Measurements from ENCODE around the gene PNPLA2.
A peak's percentile ranks its signal among the peaks of the same experiment; 100 is the strongest.

The PNPLA2 gene

DNA sequence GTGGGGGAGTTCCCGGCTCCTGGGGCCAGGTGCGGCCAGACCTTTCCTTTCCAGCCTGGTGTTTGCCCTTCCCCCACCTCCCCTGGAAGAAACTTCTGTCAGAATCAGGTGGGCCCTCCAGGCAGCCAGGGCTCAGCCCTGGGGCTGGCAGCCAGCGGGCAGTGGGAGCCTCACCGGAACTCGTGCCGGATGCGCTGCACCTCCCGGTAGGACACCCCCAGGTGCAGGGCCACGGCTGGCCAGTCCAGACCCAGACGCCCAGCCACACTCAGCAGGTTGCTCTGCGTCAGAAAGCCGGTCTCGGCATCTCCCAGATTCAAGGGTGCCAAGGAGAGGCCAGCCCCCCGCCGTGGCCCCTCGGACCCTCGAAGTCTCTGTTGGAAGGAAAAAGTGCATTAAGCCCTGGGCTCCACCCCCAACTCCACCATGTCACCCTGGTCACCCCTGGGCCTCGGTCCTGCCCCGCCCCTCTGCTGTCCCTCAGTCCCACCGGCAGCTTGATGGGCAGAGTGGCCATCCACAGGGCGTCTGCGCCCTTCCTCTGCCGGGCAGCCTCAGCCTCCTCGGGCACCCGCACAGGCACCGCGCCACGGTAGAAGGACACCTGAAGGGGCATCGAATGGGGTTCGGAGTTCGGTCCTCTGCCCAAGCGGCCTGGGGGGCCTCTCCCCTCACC, 18.9 kb upstream of the PNPLA2 start:
- no peak for DNase-seq

DNA sequence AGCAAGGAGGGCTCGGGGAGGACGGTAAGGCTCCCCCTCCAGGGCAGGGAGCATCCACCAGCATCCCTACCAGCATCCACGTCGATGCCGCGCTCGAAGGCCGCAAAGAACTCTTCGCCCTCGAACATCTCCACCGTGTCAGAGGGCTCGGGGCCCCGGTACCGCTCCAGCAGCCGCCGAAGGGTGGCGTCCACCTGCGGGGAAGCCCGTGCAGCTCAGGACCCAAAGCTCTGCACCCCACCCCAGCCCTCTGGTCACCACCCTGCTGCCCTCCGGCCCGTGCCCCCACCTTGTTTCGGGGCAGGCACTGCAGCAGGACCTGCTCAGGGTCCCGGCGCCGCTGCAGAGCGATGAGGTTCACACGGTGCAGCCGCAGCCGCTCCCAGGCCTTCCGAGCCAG, 18.2 kb upstream of the PNPLA2 start:
- no peak for DNase-seq

DNA sequence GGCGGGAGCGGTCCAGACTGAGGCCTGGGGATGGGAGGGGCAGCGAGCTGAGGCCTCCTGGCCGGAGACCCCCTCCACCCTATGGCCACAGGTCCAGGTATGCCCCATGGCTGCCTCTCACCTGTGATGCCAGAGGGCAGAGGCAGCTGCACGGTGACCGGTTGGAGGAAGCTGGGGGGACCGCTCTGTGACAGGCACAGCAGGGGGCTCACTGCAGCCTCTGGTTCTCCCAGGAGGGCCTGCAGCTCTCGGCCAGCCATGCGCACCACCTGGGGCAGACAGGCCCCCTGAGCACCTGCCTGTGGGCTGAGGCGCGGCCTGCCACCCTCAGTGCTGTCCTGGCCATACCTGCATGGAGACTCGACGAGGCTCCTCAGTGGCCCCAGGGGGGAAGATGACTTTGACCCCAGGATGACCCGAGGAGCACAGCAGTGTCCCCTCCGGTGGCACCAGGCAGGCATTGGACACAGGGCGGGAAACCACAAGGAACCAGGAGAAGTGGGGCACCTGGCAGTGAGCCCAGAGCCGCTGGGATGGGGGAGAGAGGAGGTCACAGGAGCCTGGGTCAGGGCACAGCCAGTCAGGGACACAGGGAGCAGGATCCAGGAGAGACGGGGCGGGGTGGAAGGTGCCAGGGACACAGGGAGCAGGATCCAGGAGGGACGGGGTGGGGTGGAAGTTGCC, 17.5 kb upstream of the PNPLA2 start:
- no peak for DNase-seq

DNA sequence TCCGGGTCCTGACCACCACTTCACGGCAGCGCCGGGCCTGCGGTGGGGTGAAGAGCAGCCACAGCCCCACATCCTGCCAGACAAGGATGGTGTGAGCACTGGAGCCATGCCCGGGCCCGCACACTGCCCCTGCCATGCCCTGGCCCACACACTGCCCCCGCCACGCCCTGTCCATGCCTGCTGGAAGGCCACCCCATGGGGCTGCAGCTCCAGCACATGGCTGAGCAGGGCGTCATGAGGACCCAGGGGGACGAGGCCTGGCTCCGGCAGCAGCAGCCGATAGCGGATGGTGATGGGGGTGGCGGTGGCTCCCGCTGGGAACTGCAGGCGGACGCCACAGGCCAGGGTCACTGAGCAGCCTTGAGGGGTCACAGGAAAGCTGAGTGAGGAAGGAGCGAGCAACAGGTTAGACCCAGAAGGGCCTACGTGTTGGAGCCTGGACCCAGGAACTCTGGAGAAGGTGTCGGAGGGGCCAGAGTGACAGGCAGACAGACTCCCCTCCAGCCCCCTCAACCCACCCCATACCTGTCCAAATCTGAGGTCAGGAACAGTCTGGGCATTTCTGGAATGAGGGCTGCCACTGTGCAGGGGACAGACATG, 16.6 kb upstream of the PNPLA2 start:
- no peak for DNase-seq

DNA sequence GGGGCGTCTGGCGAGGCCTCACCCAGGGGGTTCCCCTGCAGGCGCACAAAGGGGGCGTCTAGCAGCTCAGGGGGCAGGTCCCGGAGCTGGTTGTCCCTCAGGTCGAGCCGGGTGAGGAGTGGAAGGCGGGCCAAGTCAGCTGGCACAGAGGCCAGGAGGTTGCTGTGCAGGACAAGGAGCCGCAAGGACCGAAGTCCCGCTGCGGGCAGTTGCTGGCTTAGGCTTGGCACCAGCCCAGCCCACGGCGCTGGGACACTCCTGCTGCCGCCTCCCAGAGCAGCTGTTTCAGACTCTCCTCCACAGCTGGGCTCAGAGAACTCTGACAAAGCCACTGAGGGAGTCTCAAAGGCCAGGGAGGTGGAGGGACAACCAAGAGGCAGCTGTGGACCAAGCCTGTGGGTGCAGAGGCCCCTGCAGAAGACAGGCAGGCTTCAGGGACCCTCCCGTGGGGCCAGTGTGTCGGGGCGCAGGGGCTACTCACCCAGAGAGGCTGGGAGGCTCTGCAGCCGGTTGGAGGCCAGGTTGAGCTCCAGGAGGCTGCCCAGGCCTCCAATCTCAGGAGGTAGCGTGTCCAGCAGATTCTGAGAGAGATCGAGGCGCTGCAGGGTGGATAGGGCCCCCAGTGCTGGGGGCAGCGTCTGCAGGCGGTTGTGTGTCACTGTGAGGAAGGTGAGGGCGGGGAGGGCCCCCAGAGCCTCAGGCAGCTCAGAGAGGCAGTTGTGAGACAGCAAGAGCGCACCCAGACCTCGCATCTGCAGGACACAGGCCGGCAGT, 15.8 kb upstream of the PNPLA2 start:
- DNase-seq = no peak

DNA sequence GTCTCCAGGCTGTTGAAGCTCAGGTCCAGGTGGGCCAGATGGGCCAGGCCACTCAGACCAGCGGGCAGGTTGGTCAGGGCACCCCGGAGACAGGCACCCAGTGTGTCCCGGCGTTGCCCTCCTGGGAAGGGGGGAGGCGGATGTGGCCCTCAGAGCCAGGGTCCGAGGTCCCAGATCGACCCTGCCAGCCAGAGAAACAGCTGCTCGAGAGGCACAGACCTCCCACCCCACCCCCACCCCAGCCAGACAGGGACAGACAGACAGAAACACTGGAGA, 15.3 kb upstream of the PNPLA2 start:
- DNase-seq = no peak

DNA sequence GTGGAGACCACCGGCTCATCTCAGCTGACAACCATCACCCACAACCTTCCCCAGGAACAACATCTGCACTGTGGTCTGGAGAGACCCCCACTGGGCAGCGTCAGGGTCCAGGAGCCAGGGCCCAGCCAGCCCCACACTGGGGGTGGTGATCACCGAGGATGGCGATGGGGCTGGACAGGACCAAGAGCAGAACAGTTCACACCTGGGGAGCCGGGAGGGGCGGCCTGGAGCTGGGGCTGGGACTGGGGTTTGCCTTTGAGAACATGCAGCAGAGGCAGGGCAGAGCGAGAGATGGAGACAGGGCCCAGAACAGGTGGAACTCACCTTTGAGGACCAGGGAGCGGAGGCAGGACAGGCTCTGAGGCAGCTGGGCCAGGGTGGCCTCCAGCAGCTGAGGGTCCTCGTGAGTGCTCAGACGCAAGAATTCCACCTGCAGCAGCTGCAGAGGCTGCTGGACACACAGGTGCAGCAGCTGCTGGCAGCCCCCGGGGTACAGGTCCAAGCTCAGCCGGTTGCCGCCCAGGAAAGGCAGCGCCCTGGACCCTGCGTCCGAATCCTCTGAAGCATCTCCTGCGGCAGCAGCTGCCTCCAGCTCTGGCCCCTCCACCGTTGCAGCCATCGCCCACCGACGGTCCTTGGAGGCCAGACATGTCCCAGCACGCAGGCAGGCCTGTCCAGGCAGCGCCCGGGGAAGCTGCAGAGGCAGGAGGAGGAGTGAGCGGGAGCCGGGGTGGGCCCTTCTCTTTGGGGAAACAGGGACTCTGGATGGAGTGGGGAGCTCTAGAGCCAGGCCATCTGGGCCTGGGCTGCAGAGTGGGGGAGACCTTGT, 14.7 kb upstream of the PNPLA2 start:
- DNase-seq = no peak

DNA sequence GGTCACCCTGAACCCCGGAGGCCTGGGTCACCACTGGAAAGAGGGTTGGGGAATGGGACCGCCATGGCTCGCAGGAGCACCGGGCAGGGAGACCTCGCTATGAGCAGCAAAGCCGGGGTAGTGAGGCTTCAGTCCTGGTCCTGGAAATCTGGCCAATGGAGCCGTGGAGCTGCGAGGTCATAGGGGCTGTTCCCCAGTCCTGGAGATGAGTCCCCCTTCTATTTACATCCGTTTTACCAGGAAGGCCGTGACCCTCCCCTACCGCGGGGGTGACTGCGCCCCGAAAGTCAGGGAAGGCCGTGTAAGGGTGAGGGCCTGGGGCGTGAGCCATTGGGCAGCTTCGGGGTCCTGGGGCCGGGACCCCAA, 14.1 kb upstream of the PNPLA2 start:
- no peak for DNase-seq

DNA sequence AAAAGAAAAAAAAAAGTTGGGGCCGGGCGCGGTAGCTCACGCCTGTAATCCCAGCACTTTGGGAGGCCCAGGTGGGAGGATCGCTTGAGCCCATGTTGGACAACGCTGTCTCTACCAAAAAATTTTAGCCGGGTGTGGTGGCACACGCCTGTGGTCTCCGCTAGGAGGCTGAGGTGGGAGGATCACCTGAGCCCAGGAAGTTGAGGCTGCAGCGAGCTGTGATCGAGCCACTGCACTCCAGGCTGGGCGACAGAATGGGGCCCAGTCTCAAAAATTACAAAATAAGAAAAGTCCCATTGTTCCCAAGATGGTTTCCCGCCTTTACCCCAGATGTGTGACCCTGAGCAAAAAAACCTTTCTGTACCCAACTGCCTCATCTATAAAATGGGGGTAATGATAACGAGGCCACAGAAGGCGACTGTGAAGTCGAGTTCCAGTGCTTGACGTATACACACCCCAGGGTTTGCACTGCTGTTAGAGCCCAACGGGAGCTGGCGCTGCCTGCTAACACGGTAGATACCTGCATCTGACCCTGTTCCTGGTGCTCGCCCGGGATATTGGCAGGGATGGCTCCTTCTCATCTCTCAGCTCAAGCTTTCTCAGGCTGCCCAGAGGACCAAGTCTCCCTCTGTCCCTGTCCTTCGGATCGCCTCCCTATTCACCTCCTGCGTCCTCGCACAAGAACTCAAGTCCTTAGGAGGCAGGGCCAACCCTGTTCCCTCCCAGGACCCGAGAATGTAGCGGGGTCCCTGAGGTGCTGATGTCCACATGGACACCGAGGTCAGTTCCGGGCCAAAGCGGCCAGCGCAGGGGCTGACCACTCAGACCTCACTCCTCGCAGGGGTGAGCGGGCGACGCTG, 10.1 kb upstream of the PNPLA2 start:
- peak; percentile 81 for DNase-seq

DNA sequence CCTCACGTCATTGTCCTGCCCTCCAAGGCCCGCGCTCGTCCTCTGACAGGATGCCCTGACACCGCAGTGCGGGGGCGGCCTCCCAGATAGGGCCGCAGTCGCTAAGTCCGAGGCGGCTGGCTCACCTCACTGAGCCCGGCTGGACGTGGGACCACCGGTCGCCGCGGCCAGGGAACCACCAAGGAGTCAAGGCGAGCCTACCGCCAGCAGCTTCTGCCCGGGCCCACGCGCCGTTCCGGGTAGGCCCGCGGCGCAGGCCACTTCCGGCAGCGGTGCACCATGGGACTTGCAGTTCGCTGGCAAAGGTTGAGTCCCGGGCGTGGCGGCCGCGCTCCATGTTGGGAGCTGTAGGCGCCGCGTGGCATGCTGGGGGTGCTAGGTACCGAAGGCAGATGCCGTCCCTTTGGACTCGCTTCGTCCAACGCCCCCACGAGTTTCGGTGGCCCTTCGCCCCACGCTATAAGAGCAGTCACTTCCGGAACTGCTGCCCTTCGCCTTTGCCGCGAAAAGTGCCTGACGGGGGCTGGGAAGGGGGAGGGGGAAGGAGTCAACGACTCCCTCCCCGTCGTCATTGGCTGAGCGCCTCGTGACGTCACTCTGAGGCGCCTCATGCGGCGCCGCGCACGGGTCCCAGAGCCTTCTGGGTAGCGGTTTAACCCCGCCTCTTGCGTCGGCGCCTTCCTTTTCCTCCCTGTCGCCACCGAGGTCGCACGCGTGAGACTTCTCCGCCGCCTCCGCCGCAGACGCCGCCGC, 9.3 kb upstream of the PNPLA2 start, which contains the start of gene RPLP2:
Gene RPLP2, plus strand, starts transcription at position 681 of the 753 bp plus-strand sequence. CDS start 268 bp downstream, outside the sequence.
- peak; percentile 99 for DNase-seq

DNA sequence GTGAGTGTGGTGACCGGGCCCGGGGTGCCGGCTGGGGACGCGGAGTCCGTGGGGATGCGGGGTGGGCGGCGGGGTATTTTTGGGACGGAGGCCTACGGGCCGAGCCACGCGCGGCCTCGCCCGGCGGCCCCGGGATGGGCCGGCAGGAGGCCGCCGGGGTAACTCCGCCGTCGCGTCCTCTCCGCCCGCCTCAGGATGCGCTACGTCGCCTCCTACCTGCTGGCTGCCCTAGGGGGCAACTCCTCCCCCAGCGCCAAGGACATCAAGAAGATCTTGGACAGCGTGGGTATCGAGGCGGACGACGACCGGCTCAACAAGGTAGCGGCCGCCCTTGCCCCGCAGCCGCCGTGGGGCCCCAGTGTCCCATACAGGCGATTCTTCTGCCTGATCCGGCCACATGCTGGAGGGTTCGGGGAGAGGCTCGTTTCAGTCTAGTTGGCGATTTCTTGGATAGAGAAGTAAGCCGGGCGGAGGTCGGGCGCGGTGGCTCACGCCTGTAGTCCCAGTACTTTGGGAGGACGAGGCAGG, 8.6 kb upstream of the PNPLA2 start:
- DNase-seq = no peak

DNA sequence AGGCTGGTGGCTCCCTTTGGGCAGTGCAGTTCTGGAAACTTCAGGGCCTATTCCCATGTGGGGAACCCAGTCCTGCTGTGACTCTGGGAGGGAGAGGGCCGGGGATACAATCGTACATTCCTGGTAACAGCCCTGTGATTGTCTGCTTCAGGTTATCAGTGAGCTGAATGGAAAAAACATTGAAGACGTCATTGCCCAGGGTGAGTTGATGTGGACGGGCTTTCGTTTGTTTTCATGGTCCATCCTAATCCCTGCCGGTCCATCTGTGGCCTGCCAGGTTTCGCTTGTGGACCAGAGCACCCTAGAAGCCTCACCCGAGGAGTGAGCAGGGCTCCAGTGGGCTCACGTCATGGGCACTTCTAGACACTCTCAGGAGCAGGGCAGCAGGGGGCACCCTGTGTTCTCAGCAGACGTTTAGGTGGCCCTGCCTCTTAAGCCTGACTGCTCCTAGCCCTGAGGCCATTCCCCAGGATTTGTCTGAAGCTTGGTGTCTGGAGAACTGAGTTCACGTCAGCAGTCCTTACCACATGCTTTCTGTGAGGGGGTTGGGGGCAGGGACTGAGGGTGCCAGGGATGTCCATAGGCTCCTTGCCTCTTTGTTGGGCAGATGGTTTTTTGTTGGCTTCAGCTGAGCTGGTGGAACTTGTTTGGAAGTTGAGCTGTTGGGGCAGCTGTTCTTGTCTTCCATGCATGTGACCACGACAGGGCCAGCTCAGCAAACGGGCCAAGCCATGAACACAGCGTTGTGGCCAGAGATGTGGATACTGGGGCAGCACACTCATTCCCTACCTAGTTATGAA, 7.1 kb upstream of the PNPLA2 start:
- no peak for DNase-seq

DNA sequence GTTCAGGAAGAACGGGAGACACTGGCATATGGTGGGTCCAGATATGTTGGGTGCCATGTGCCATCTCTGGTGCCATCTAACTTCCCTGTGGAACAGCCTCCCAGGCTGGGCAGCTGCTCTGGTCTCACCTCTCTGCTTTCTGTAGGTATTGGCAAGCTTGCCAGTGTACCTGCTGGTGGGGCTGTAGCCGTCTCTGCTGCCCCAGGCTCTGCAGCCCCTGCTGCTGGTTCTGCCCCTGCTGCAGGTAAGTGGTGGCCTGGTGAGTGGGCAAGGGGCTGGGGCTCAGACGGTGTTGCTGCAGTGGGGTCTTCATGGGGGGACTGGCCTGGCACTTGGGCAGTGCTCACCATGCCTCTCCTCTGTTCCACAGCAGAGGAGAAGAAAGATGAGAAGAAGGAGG, 6.3 kb upstream of the PNPLA2 start:
- no peak for DNase-seq

DNA sequence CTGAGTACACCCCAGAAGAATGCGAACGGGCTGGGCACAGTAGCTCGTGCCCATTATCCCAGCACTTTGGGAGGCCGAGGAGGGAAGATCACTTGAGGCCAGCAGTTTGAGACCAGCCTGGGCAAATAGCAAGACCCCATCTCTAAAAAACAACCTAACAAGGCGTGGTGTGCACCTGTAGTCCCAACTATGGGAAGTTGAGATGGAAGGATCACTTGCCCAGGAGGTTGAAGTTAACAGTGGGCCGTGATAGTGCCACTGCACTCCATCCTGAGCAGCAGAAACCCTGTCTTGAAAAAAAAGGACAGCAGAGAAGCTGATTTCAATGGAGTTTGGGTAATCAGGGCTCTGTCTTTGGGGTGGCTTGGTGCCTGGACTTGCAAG, 5.7 kb upstream of the PNPLA2 start:
- DNase-seq = no peak

DNA sequence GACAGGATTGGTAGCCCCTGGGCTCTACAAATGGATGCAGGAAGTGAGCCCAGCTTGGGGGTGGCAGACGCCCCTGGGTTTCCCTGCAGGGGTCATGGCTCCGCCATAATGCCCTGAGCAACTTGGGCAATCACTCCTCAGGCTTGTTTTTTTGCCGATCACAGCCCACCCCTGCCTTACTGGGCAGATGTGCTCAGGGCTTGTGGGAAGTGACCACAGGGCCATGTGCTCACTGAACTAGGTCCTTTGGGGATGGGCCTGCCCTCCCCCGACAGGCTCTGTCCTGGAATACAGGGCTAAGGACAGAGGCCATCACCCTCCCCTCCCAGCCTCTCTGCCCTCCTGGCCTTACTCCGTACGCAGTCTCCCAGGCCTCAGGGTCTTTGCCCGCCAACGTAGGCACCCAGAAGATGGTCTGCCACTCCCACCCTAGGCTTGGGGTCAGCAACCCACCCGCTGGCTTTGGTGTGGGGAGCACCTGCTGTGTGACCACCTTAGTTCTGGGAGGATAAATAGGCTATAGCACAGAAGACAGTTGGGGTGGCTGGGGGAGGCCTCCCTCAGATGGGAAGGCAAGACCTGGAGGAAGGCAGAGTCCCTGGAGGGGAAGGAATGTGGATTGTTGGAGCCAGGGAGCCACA, 5.1 kb upstream of the PNPLA2 start:
- DNase-seq = no peak

DNA sequence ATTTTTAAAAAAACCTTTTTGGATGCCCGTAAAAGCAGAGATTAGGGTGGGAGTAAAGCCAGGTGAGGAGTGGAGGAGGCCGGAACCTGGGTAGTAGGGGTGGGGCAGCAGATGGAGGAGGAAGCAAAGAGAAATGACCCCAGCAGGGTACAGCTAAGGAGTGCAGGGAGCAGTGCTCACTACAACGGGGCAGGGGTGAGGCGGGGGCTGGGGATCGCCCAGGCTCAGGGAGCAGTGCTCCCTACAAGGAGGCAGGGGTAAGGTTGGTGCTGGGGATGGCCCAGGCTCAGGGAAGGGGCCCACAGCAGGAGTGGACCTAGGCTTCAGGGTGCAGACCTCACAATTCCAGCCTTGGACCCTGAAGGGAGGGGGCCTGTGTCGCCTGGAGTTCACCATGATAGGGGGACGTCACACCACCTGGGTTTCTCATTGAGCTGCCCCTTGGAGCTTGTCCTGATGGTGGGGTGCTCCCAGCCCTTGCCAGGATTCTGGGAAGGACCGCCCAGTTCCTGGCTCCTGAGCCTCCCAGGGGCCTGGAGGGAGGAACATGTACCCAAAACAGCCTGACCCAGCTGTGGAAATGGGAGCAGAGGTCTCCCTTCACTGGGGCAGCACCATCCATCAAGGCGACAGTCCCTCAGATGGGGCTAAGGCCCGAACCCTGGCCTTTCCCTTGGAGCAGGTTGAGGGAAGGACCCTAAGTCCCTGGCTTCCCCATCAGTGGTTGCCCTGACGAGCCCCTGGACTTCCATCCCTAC, 2.9 kb upstream of the PNPLA2 start:
- DNase-seq = no peak

DNA sequence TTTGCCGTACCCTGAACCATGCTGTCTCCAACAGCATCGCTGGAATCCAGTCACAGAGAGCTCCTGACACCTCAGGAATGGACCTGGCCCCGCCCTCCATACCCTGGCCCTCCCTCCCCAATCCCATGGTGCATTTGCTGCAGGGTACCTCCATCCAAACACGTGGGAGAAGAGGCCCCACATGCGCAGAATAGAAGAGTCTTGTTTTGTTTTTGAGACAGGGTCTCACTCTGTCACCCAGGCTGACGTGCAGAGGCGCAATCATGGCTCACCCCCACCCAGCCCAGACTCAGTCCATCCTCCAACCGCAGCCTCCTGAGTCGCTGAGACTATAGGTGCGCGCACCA, 2.3 kb upstream of the PNPLA2 start:
- no peak for DNase-seq

DNA sequence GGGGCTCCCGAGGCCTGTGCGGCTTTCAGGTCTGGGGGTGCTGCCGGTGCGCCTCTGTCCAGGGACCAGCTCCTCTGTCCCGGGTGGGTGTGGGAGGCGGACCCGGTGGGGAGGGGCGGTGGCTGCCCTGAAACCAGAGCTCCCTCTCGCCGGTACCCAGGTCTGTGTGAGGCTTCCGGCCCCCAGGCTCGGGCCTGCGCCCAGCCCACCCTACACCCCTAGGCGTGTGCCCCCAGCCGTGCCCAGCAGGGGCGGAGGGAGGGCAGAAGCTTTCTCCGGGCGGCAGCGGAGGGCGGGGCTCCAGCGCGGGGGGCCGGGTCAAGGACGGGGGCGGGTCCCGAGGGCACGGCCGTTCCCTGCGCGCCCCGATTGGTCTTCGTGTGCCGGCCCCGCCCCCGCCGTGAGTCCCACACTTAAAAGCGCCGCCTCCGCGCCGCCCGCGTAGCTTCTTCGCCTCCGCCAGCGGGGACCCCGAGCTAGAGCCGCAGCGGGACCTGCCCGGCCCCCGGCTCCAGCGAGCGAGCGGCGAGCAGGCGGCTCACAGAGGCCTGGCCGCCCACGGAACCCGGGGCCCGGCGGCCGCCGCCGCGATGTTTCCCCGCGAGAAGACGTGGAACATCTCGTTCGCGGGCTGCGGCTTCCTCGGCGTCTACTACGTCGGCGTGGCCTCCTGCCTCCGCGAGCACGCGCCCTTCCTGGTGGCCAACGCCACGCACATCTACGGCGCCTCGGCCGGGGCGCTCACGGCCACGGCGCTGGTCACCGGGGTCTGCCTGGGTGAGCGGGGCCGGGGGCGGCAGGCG, 616 bp downstream of the PNPLA2 start:
- DNase-seq = peak; percentile 96

Data from activated effector memory CD4-positive, alpha-beta T cell treated with anti-CD3 and anti-CD28 coated beads, Interleukin-2, amount 50 U/mL, for 16 hours (primary cell).